ENCODE measurements around the gene BCL10.

The BCL10 gene

GRCh38 chr1:85297855-85298629, 21.6 kb upstream of the BCL10 start:
- DNase-seq = peak; percentile 73

GRCh38 chr1:85297538-85297854, 21.1 kb upstream of the BCL10 start:
- DNase-seq = no peak

- no peak for DNase-seq
These were observed 20.5 kb upstream of the BCL10 start for GRCh38 chr1:85296980-85297379.

GRCh38 chr1:85295654-85296053, 19.2 kb upstream of the BCL10 start:
- no peak for DNase-seq

- no peak for DNase-seq
These were observed 18.6 kb upstream of the BCL10 start for GRCh38 chr1:85295006-85295431.

- no peak for DNase-seq
These were observed 14.4 kb upstream of the BCL10 start for GRCh38 chr1:85290826-85291225.

- no peak for DNase-seq
These were observed 13.5 kb upstream of the BCL10 start for GRCh38 chr1:85289848-85290335.

- no peak for DNase-seq
These were observed 12.9 kb upstream of the BCL10 start for GRCh38 chr1:85289207-85289847.

- no peak for DNase-seq
These were observed 7.8 kb upstream of the BCL10 start for GRCh38 chr1:85284202-85284601.

- DNase-seq = no peak
These were observed 7.2 kb upstream of the BCL10 start for GRCh38 chr1:85283475-85284199.

- DNase-seq = no peak
These were observed 6.0 kb upstream of the BCL10 start for GRCh38 chr1:85282424-85282823.

GRCh38 chr1:85280636-85281035, 4.2 kb upstream of the BCL10 start:
- DNase-seq = no peak

- DNase-seq = no peak
These were observed 3.1 kb upstream of the BCL10 start for GRCh38 chr1:85279458-85280080.

- DNase-seq = no peak
These were observed 2.5 kb upstream of the BCL10 start for GRCh38 chr1:85278853-85279314.

- DNase-seq = no peak
These were observed 1.4 kb upstream of the BCL10 start for GRCh38 chr1:85277802-85278201.

- no peak for DNase-seq
These were observed 677 bp upstream of the BCL10 start for GRCh38 chr1:85276978-85277639.

GRCh38 chr1:85275701-85276214, 674 bp downstream of the BCL10 start:
- no peak for DNase-seq

- no peak for DNase-seq
These were observed 1.4 kb downstream of the BCL10 start for GRCh38 chr1:85274969-85275453.

- no peak for DNase-seq
These were observed 3.0 kb downstream of the BCL10 start for GRCh38 chr1:85273397-85273796.

GRCh38 chr1:85268801-85269585, 7.4 kb downstream of the BCL10 start:
- DNase-seq = no peak

GRCh38 chr1:85267313-85267712, 9.1 kb downstream of the BCL10 start:
- no peak for DNase-seq
